Muscle layer of colon (tissue), 2 donors: ENCODE data around the gene MAG.

ENCODE experiments used
- H3K27ac ChIP-seq: one replicate; pipeline ENCODE4 v1.7.0; 2013; ENCODE audit warnings: low read depth, mild to moderate bottlenecking, low read length, moderate library complexity
- H3K27me3 ChIP-seq, 2 donors: one replicate each; pipeline ENCODE4 v1.7.0; 2013; ENCODE audit warnings: low read length in 2 of 2, mild to moderate bottlenecking in 2 of 2; ENCODE audit not compliant: insufficient read depth in 2 of 2, control insufficient read depth in 1 of 2
- H3K36me3 ChIP-seq: one replicate; pipeline ENCODE4 v1.7.0; 2013; ENCODE audit warnings: mild to moderate bottlenecking, low read length; ENCODE audit not compliant: insufficient read depth
- H3K4me1 ChIP-seq: one replicate; pipeline ENCODE4 v1.7.0; 2013; ENCODE audit warnings: mild to moderate bottlenecking, low read length; ENCODE audit not compliant: insufficient read depth
- H3K4me3 ChIP-seq, 2 donors: one replicate each; pipeline ENCODE4 v1.7.0; 2013; ENCODE audit warnings: low read length in 2 of 2, low read depth in 1 of 2, mild to moderate bottlenecking in 1 of 2, moderate library complexity in 1 of 2
- H3K9ac ChIP-seq: one replicate; pipeline ENCODE4 v1.7.0; 2013; ENCODE audit warnings: low read length
- H3K9me3 ChIP-seq: one replicate; pipeline ENCODE4 v1.7.0; 2013; ENCODE audit warnings: mild to moderate bottlenecking, low read length
- donor health status: abdominal sarcoma.
- donor health status: Adenocarcinoma of cecum.

Gene MAG

GRCh38 chr19:35314858-35315470, 23.0 kb downstream of the MAG start:
- Histone ChIP-seq H3K4me1 (no peaks in the 10 kb centered on the region), H3K9me3 (no peaks in the 10 kb centered on the region), H3K9ac (no peak overlapping the region), H3K4me3 (no peak overlapping the region), H3K36me3 (no peaks in the 10 kb centered on the region), H3K27me3 (no peaks in the 10 kb centered on the region), H3K27ac (no peak overlapping the region)

- no peaks in the 10 kb centered on the region for H3K36me3 ChIP-seq
- no peak overlapping the region for H3K27ac ChIP-seq
- H3K9me3 ChIP-seq, result no peaks in the 10 kb centered on the region
- H3K4me3 ChIP-seq, result no peak overlapping the region
- H3K27me3 ChIP-seq, result no peaks in the 10 kb centered on the region
- no peak overlapping the region for H3K9ac ChIP-seq
- H3K4me1 ChIP-seq, result no peaks in the 10 kb centered on the region
Observed at GRCh38 chr19:35315883-35316282, 23.9 kb downstream of the MAG start.

- H3K27ac ChIP-seq, result no peak overlapping the region
- H3K9ac ChIP-seq, result no peak overlapping the region
- no peaks in the 10 kb centered on the region for H3K27me3 ChIP-seq
- no peaks in the 10 kb centered on the region for H3K36me3 ChIP-seq
- no peak overlapping the region for H3K4me3 ChIP-seq
- H3K9me3 ChIP-seq, result no peaks in the 10 kb centered on the region
- no peaks in the 10 kb centered on the region for H3K4me1 ChIP-seq
Observed at GRCh38 chr19:35316560-35316959, 24.6 kb downstream of the MAG start.

- peaks cover 4% of the 10 kb centered on the region for H3K9me3 ChIP-seq
- H3K27ac ChIP-seq, result no peak overlapping the region
- no peak overlapping the region for H3K4me3 ChIP-seq
- H3K36me3 ChIP-seq, result no peaks in the 10 kb centered on the region
- no peaks in the 10 kb centered on the region for H3K27me3 ChIP-seq
- H3K4me1 ChIP-seq, result no peaks in the 10 kb centered on the region
- H3K9ac ChIP-seq, result no peak overlapping the region
Observed at GRCh38 chr19:35317464-35318043, 25.6 kb downstream of the MAG start.

DNA sequence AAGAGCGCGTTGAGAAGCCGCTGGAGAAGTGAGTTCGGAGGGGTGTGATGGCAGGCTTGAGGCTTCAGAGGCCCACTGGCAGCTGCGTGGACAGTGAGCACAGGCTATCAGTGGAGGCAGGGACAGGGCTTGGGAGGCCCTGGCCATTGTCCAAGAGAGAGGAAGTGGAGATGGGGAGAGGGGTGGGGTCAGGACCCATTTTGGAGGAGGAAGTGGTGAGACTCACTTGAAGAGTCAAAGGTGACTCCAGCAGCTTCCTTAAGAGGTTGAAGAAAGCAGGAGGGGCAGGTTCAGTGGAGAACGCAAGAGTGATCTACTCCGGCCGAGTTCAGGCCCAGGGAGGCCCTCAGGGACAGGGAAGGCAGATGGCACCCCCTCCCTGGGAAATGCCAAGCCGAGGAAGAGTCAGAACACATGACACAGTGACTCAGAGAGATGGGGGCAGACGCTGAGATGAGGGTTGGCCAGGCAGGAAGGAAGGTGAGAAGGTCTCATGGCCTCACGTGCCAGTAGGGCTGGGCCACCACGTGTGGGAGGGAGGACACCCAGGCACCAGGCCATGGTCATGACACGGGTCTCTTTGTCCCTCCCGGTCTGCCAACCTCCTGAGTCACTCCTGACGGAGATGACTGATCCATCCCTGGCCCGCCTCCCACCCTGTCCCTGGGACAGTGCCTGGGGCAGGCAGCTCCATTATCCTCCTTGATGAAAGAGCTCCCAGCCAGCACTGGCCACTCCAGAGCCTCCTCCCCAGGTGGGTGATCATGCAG, 26.9 kb downstream of the MAG start:
- Histone ChIP-seq H3K4me1 (no peaks in the 10 kb centered on the region), H3K9ac (no peak overlapping the region), H3K4me3 (no peak overlapping the region), H3K36me3 (no peaks in the 10 kb centered on the region), H3K27ac (no peak overlapping the region), H3K27me3 (no peaks in the 10 kb centered on the region), H3K9me3 (peaks cover 4% of the 10 kb centered on the region)

GRCh38 chr19:35320065-35320713, 28.2 kb downstream of the MAG start:
- peaks cover 4% of the 10 kb centered on the region for H3K9me3 ChIP-seq
- H3K9ac ChIP-seq, result no peak overlapping the region
- H3K27ac ChIP-seq, result no peak overlapping the region

DNA sequence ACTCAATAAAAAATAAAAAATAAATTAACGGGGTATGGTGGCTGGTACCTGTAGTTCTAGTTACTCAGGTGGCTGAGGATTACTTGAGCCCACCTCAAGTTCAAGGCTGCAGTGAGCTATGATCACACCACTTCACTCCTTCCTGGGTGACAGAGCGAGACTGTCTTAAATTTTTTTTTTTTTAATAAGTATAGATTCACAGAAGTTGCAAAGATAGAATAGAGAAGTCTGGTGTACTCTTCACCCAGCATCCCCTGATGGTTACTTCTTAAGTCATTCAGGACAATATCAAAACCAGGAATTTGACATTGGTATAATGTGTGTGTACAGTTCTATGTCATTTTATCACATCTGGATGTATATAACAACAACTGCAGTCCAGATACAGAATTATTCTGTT, 29.3 kb downstream of the MAG start:
- Histone ChIP-seq H3K4me1 (no peaks in the 10 kb centered on the region), H3K9ac (no peak overlapping the region), H3K4me3 (no peak overlapping the region), H3K9me3 (peaks cover 4% of the 10 kb centered on the region), H3K27ac (no peak overlapping the region), H3K27me3 (no peaks in the 10 kb centered on the region), H3K36me3 (no peaks in the 10 kb centered on the region)

More at GRCh38 chr19:35320065-35320713, 28.2 kb downstream of the MAG start:
- no peaks in the 10 kb centered on the region for H3K36me3 ChIP-seq
- H3K4me1 ChIP-seq, result no peaks in the 10 kb centered on the region
- no peak overlapping the region for H3K4me3 ChIP-seq
- H3K27me3 ChIP-seq, result no peaks in the 10 kb centered on the region

- Histone ChIP-seq H3K9ac (no peak overlapping the region), H3K27me3 (no peaks in the 10 kb centered on the region), H3K4me3 (no peak overlapping the region), H3K9me3 (peaks cover 4% of the 10 kb centered on the region), H3K36me3 (no peaks in the 10 kb centered on the region), H3K4me1 (no peaks in the 10 kb centered on the region), H3K27ac (no peak overlapping the region)
Observed at GRCh38 chr19:35322014-35322413, 30.1 kb downstream of the MAG start.

DNA sequence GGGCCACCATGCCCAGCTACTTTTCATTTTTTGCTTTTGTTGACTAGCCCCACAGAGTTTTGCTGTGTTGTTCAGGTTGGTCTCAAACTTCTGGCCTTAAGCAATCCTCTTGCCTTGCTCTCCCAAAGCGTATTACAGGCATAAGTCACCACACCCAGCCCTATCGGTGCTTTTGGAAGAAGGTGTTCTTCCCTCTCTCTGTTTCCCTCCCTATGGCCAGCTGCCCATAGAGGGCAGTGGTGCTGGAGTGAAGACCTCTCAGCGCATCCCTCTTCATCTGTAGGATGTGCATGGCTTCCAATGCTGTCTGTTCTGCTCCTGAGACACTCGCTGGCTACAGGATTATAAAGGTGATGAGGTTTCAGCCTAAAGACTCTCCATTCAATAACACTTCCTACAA, 35.7 kb downstream of the MAG start:
- H3K36me3 ChIP-seq, result no peaks in the 10 kb centered on the region
- H3K27ac ChIP-seq, result no peak overlapping the region
- no peaks in the 10 kb centered on the region for H3K4me1 ChIP-seq
- no peak overlapping the region for H3K9ac ChIP-seq
- H3K27me3 ChIP-seq, result peaks cover 0 to 4% of the 10 kb centered on the region in 2 donors
- no peak overlapping the region for H3K4me3 ChIP-seq
- no peaks in the 10 kb centered on the region for H3K9me3 ChIP-seq

DNA sequence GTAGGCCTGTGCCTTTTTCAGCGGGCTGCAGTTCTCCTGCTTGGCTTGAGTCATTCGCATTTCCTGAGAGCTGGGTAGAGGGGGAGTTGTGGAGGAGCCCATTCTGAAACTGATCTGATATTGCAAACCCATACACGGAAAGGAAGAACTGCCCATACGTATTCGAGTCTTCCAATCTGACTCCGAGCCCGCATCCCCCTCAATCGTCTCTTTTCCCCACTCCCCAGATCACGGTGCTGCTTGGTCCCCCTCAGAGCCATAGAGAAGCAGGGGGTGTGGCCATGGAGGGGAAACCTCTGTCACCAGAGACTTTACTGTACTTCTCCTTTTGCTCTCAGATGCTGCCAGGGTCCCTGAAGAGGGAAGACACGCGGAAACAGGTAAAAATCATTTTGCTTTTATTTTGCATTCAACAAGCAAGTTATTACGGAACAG, 36.9 kb downstream of the MAG start, which contains the start of gene CD22:
Gene CD22, plus strand, starts transcription at position 337 of the 435 bp plus-strand sequence. CDS start 2,854 bp downstream, outside the sequence.
- H3K36me3 ChIP-seq, result no peaks in the 10 kb centered on the region
- H3K27me3 ChIP-seq, result peaks cover 0 to 4% of the 10 kb centered on the region in 2 donors
- H3K4me1 ChIP-seq, result no peaks in the 10 kb centered on the region
- no peak within 1 kb of the TSS for H3K9ac ChIP-seq
- no peaks in the 10 kb centered on the region for H3K9me3 ChIP-seq
- H3K4me3 ChIP-seq, result no peak within 1 kb of the TSS
- H3K27ac ChIP-seq, result no peak within 1 kb of the TSS

DNA sequence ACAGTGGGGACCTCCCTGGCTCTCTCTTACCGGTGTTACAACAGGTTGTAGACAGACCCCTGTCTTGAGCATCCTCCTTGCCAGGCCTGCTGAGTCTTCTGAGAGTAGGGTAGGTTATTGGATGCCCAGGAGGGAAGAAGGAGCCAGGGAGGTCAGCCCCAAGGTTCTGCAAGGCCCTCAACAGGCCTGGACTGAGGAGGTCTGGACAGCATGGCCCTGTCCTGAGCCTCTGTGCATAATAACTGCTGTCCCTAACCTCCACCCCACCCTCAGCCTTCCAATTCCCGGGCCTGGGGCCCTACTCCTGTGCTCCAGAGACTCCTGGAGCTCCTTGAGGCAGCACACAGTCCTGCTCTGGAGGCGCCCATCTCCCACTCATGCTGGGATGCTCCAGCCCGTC, 37.4 kb downstream of the MAG start:
- H3K9me3 ChIP-seq, result no peaks in the 10 kb centered on the region
- no peak overlapping the region for H3K27ac ChIP-seq
- no peaks in the 10 kb centered on the region for H3K36me3 ChIP-seq
- no peaks in the 10 kb centered on the region for H3K4me1 ChIP-seq
- no peak overlapping the region for H3K9ac ChIP-seq
- peaks cover 0 to 4% of the 10 kb centered on the region in 2 donors for H3K27me3 ChIP-seq
- H3K4me3 ChIP-seq, result no peak overlapping the region
